Stimulated activated CD8-positive, alpha-beta memory T cell treated with anti-CD3 and anti-CD28 coated beads, Interleukin-4, amount 100 ng/mL, for 48 hours (primary cell): ENCODE data around the gene CYP4F2.
"Not testable (repeated sequence)": the region's sequence is repeated elsewhere in the genome, so short reads cannot be mapped to it uniquely, and the experiment has no call there.

ENCODE experiments used
- DNase-seq: peaks from one replicate; pipeline ENCODE4 v3.0.0-alpha.2; 2020

Gene CYP4F2

GRCh38 chr19:15899561-15899960 is 1.7 kb upstream of the CYP4F2 start:
- DNase-seq: not testable (repeated sequence)

GRCh38 chr19:15897026-15897737 is 692 bp downstream of the CYP4F2 start:
- DNase-seq: no peak

DNA sequence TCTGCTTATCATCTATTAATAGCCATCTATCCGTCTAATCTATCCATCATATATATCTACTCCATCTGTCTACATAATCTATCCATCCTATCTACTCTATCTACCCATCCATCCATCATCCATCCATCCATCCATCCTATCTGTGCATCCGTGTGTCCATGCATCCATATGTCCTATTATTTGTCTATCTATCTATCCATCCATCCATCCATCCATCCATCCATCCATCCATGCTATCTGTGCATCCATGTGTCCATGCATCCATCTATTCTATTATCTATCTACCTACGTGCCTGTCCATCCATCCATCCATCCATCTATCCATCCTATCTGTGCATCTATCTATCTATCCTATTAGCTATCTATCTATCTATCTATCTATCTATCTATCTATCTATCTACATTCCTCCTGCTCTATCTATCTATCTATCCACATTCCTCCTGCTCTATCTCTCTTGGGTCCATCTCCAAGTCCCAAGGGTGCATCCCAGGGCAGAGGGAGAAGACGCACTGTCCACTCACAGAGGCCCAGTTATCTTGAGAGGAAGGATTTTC is 1.9 kb downstream of the CYP4F2 start:
- DNase-seq: no peak

DNA sequence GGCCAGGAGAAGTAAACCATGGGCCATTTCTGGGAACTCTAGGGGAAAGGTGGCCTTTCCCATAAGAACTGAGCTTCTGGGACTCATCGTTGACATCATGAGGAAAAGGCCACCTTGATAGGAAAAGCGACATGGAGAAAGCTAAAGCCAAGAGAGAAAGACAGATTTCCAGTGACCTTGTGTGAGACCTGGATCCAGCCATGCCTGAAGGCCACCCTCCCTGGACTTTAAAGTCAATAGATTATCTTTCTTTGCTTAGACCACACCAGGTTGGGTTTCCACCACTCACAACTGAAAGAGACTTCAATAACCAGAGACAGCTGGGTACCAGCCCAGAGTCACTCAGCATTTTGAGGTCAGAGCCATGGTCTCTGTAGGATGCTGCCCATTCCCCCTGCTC is 3.5 kb downstream of the CYP4F2 start:
- no peak for DNase-seq

GRCh38 chr19:15893477-15893876 is 4.4 kb downstream of the CYP4F2 start:
- DNase-seq: no peak

DNA sequence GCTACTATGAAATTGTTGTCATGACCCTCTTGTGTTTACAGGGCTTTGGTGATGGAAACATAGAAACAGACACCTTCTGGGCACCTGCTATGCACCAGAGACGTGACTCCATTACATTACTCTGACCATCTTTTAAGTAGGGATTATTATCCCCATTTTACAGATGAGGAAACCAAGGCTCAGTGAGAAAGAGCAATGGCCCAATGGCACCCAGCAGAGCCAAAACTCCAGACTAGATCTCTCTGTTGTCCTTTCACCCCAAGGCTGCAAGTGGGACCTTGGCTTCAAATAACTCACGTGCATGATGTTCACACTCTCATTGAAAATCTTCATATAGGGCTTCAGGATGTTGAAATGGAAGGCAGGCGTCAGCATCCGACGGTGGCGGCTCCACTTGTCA is 5.9 kb downstream of the CYP4F2 start:
- no peak for DNase-seq

DNA sequence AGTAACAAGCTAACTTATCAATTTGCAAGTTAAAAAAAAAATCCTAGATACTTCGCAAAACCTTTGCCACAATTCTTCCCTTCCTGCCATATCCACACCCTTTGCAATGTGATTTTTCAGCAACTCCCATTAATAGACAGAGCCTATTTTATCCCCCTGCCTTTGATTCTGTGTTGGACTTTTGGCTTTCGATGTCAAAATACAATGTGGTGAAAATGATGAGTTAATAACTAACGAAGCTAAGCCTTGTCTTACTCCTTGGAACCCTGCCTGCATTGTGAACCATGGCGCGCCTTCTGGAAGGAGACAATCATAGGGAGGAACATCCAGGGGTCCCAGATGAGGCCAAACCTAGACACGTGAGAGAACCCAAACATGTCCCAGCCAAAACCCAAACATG is 6.4 kb downstream of the CYP4F2 start:
- no peak for DNase-seq

DNA sequence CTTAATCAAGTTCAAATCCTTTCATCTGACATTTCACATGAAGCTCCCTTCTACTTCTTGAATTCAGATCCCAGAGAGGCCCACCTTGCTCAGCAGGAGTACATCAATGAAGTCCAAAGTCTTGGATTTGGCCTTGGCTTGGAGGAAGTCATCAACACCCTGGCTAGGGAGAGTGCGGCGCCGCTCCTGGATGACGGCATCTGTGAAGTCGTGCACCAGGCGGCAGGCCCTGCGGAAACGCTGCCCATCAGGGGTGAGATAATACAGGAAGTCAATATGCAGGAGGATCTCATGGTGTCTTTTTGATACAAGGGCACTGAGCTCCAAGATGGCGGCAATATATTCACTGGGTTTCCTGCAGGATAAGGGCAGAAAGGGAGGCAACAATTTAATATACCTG is 8.5 kb downstream of the CYP4F2 start:
- DNase-seq: not testable (repeated sequence)

GRCh38 chr19:15885919-15886318 is 12.0 kb downstream of the CYP4F2 start:
- DNase-seq: no peak

DNA sequence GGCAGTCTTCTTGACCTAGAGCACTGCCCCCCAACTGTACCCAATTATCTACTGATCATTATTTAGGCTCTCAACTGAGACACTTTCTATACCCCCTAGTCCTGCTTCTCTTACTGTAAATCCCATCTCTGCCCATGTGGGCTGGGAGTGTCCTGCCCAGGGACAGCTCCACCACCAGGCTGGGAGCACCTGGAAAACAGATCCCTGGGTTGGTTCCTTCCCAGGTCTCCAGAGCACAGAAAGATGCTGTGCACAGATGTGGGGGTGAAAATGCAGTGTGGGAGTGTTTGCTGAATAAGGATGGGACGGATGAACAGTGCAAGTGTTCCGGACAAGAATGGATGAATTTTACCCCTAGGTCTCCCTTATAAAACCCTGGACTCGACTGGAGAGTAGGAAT is 12.7 kb downstream of the CYP4F2 start:
- DNase-seq: no peak

- DNase-seq: not testable (repeated sequence)
Measured at GRCh38 chr19:15883329-15883728, 14.5 kb downstream of the CYP4F2 start.

DNA sequence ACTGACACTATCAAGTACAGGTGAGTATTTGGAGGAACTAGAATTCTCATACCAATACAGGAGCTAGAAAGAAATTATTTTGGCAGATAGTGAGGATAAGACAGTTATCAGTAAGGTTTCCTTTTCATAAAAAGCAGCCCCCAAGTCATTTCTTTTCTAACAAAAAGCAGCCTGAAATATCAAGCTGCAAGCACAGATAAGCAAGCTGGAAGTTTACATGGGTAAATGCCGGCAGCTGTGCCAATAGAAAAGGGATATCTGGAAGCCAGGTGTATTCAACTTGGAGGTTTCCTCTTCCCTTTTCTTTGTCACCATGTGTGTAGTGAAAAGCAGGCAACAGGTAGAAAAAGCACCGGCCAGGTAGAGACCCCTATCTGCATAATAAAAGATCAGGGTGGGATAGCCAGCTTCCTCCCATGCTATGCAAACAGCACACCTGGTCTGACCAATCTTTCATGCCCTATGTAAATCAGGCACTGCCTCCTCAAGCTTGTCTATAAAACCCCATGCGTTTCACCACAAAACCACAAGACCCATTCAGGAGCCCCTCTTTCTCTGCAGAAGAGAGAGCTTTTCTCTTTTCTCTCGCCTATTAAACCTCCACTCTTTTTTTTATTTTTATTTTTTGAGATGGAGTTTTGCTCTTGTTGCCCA is 22.9 kb downstream of the CYP4F2 start:
- no peak for DNase-seq

GRCh38 chr19:15873771-15874170 is 24.1 kb downstream of the CYP4F2 start:
- DNase-seq: not testable (repeated sequence)

- peak; percentile 35 for DNase-seq
Measured at GRCh38 chr19:15871570-15871969, 26.3 kb downstream of the CYP4F2 start.

DNA sequence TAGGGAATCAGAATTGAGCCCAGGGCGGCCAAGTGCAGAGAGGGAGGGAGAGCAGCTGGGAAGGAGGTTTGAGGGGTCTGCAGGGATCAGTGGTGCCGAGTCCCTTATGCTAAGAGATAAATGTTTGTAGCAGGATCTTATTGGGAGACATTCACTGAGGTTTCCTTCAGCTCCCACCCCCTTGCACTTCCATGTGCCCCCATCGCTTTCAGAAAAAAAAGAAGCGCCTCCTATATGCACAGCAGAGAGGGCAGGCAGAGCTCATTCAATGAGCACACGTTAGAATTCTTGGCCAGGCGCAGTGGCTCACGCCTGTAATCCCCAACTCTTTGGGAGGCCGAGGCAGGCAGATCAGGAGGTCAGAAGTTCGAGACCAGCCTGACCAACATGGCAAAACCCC is 28.0 kb downstream of the CYP4F2 start:
- no peak for DNase-seq

DNA sequence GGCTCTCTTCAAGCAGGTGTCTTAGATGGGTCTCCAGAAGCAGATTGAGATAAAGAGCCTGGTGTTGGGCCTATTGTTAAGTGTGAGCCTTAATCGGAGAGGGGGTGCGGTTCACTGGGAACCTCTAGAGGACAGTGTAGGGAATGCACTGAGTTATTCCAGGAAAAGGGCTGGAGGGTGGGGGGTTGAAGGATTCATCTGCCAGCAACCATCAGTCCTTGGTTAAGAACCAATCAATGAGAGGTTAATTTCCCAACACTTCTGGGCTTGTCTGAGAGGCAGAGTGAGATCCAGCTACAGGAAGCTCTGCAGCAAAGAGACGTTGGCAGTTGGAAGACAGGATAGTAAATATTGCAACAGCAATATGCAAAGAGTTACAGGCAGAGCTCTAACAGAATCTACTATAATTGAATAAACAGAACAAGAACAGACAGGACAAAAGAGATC is 28.7 kb downstream of the CYP4F2 start:
- DNase-seq: peak; percentile 55

- DNase-seq: no peak
Measured at GRCh38 chr19:15866636-15867035, 31.2 kb downstream of the CYP4F2 start.

DNA sequence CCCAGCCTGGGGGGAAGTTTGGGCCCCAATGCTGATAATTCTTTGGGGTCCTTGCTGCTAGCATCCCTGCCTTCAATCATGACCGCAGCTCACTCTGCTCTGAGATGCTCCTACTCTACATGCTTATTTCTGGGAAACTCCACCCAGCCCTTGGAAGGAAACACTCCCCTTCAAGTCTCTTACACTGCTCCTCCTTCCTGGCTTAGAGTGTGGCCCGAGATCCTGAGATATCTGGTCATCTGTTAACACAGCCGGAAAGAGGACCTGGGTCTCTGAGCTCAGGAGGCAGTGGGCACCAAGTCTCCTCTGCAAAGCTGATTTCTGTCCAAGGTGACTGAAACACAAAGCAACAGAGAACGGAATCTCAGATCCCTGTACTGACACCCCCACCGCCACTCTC is 33.0 kb downstream of the CYP4F2 start:
- DNase-seq: no peak

- no peak for DNase-seq
Measured at GRCh38 chr19:15863272-15863671, 34.6 kb downstream of the CYP4F2 start.

GRCh38 chr19:15862444-15862843 is 35.4 kb downstream of the CYP4F2 start:
- no peak for DNase-seq

DNA sequence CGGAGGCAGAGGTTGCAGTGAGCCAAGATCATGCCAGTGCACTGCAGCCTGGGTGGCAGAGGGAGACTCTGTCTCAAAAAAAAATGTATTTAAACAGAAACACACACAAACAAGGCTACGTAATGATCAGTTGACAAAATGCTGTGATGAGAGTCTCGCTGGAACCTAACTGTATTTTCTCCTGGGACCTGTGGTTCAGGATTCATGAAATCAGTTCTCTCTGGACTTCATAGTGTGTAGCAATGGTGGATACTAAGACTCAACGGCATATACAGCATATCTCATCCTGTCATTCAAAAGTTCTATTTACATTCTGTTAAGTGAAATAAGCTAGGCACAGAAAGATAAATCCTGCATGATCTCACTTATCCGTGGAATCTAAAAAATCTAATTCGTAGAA is 37.4 kb downstream of the CYP4F2 start:
- DNase-seq: no peak

- no peak for DNase-seq
Measured at GRCh38 chr19:15859187-15859586, 38.7 kb downstream of the CYP4F2 start.

DNA sequence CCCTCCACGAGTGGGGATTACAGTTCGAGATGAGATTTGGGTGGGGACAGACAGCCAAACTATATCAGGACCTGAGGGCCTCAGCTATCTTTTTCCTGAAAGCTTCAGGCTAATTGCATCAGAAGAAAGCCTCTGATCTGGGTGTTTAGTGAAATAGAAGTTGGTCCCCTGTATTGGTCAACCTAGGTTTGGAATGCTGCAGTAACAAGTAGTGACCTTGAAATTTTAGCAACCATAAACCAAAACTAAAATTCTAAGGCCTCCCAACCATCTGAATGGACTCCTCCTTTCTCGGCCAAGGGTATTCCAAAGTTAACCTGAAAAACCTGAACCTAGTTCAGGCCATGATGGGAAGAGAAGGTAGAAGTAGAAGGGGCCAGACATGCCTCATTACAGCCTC is 47.5 kb downstream of the CYP4F2 start:
- no peak for DNase-seq

DNA sequence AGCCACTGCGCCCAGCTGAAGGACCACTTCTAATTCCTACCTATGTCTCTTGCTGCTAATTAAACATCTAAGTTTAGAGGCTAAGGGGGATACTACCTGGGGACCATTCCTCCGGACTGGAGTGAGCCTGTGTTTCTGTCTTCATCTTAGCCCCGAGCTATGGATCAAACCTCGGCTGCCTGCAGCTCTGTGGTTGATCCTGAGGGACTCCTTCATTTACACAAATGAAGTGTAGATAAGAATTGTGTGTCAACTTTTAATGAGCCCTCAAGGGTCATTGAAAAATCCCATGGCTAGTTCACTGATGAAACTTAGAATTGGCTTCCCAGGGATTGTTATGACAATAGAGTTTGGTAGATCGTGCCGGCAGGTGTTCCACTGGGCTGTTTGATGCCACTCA is 51.0 kb downstream of the CYP4F2 start:
- no peak for DNase-seq

- not testable (repeated sequence) for DNase-seq
Measured at GRCh38 chr19:15843894-15844222, 54.0 kb downstream of the CYP4F2 start.
